ENCODE measurements around the gene TMEM255B.
"Not testable (repeated sequence)": the region's sequence is repeated elsewhere in the genome, so short reads cannot be mapped to it uniquely, and the experiment has no call there.

Gene TMEM255B

GRCh38 chr13:113783966-113784644 lies 25.1 kb downstream of the TMEM255B start:
- H3K27ac ChIP-seq: peak overlapping the region; percentile 90
- no peak for DNase-seq (ENCODE audit: low read depth, low spot score)

GRCh38 chr13:113784645-113785024 lies 25.6 kb downstream of the TMEM255B start:
- DNase-seq (ENCODE audit: low read depth, low spot score): no peak
- H3K27ac ChIP-seq: peak overlapping the region; percentile 90

GRCh38 chr13:113785051-113786010 lies 26.3 kb downstream of the TMEM255B start:
- H3K27ac ChIP-seq: peak overlapping the region; percentile 90
- peak; percentile 81 for DNase-seq (ENCODE audit: low read depth, low spot score)

- no peak overlapping the region for H3K27ac ChIP-seq
- no peak for DNase-seq (ENCODE audit: low read depth, low spot score)
Measured at GRCh38 chr13:113786262-113786841, 27.3 kb downstream of the TMEM255B start.

- no peak overlapping the region for H3K27ac ChIP-seq
- no peak for DNase-seq (ENCODE audit: low read depth, low spot score)
Measured at GRCh38 chr13:113787694-113788093, 28.7 kb downstream of the TMEM255B start.

GRCh38 chr13:113788413-113789135 lies 29.5 kb downstream of the TMEM255B start:
- H3K27ac ChIP-seq: no peak overlapping the region
- DNase-seq (ENCODE audit: low read depth, low spot score): no peak

GRCh38 chr13:113789167-113789566 lies 30.1 kb downstream of the TMEM255B start:
- H3K27ac ChIP-seq: no peak overlapping the region
- no peak for DNase-seq (ENCODE audit: low read depth, low spot score)

GRCh38 chr13:113789931-113790330 lies 30.9 kb downstream of the TMEM255B start:
- DNase-seq (ENCODE audit: low read depth, low spot score): not testable (repeated sequence)

GRCh38 chr13:113791226-113791625 lies 32.2 kb downstream of the TMEM255B start:
- no peak for DNase-seq (ENCODE audit: low read depth, low spot score)
- H3K27ac ChIP-seq: no peak overlapping the region

More at GRCh38 chr13:113789931-113790330, 30.9 kb downstream of the TMEM255B start:
- not testable (repeated sequence) for H3K27ac ChIP-seq

GRCh38 chr13:113791761-113792160 lies 32.7 kb downstream of the TMEM255B start:
- H3K27ac ChIP-seq: no peak overlapping the region
- DNase-seq (ENCODE audit: low read depth, low spot score): no peak

- DNase-seq (ENCODE audit: low read depth, low spot score): no peak
Measured at GRCh38 chr13:113792236-113792770, 33.3 kb downstream of the TMEM255B start.

GRCh38 chr13:113792886-113793717 lies 34.1 kb downstream of the TMEM255B start:
- no peak overlapping the region for H3K27ac ChIP-seq

More at GRCh38 chr13:113792236-113792770, 33.3 kb downstream of the TMEM255B start:
- H3K27ac ChIP-seq: no peak overlapping the region

GRCh38 chr13:113793718-113794085 lies 34.7 kb downstream of the TMEM255B start:
- DNase-seq (ENCODE audit: low read depth, low spot score): no peak
- H3K27ac ChIP-seq: no peak overlapping the region

More at GRCh38 chr13:113792886-113793717, 34.1 kb downstream of the TMEM255B start:
- DNase-seq (ENCODE audit: low read depth, low spot score): no peak

GRCh38 chr13:113794086-113794485 lies 35.1 kb downstream of the TMEM255B start:
- DNase-seq (ENCODE audit: low read depth, low spot score): no peak
- H3K27ac ChIP-seq: no peak overlapping the region

- no peak for DNase-seq (ENCODE audit: low read depth, low spot score)
Measured at GRCh38 chr13:113794764-113795173, 35.7 kb downstream of the TMEM255B start.

GRCh38 chr13:113795362-113795761 lies 36.3 kb downstream of the TMEM255B start:
- not testable (repeated sequence) for DNase-seq (ENCODE audit: low read depth, low spot score); H3K27ac ChIP-seq

More at GRCh38 chr13:113794764-113795173, 35.7 kb downstream of the TMEM255B start:
- H3K27ac ChIP-seq: no peak overlapping the region

GRCh38 chr13:113796211-113796963 lies 37.4 kb downstream of the TMEM255B start:
- H3K27ac ChIP-seq: no peak overlapping the region
- no peak for DNase-seq (ENCODE audit: low read depth, low spot score)

GRCh38 chr13:113796964-113797676 lies 38.1 kb downstream of the TMEM255B start:
- no peak for DNase-seq (ENCODE audit: low read depth, low spot score)
- no peak overlapping the region for H3K27ac ChIP-seq
